ENCODE data around the gene SYNDIG1. TPM values are rescaled to one million over a fixed set of nuclear protein-coding genes. Genes with fewer than 3 reads are reported as not detected.

The SYNDIG1 gene
- total RNA-seq, 1 experiment from 2014 or later = not detected

GRCh38 chr20:24497851-24498250, 28.4 kb downstream of the SYNDIG1 start:
- DNase-seq = no peak
- Mint-ChIP-seq H3K9me3 (ENCODE audit: low read depth, unreplicated experiment) (no peaks in the 10 kb centered on the region), H3K27ac (ENCODE audit: unreplicated experiment) (no peak overlapping the region), H3K4me3 (ENCODE audit: low read depth, unreplicated experiment) (no peak overlapping the region), H3K36me3 (ENCODE audit: insufficient read depth, unreplicated experiment) (no peaks in the 10 kb centered on the region), H3K27me3 (ENCODE audit: unreplicated experiment) (peaks cover 26% of the 10 kb centered on the region), H3K4me1 (ENCODE audit: low read depth, unreplicated experiment) (no peaks in the 10 kb centered on the region)
- CTCF ChIA-PET = no interaction called here
- BruUV-seq (replicated peaks) = no TSS peak
- TF ChIP-seq, protein P1, sequence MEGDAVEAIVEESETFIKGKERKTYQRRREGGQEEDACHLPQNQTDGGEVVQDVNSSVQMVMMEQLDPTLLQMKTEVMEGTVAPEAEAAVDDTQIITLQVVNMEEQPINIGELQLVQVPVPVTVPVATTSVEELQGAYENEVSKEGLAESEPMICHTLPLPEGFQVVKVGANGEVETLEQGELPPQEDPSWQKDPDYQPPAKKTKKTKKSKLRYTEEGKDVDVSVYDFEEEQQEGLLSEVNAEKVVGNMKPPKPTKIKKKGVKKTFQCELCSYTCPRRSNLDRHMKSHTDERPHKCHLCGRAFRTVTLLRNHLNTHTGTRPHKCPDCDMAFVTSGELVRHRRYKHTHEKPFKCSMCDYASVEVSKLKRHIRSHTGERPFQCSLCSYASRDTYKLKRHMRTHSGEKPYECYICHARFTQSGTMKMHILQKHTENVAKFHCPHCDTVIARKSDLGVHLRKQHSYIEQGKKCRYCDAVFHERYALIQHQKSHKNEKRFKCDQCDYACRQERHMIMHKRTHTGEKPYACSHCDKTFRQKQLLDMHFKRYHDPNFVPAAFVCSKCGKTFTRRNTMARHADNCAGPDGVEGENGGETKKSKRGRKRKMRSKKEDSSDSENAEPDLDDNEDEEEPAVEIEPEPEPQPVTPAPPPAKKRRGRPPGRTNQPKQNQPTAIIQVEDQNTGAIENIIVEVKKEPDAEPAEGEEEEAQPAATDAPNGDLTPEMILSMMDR (IDR thresholded peaks at IDR 0.05; ENCODE audit: unreplicated experiment) = no peak
- intact Hi-C loops (cut with micrococcal nuclease; ENCODE audit: unreplicated experiment) = no loop called here

GRCh38 chr20:24498641-24499040, 29.2 kb downstream of the SYNDIG1 start:
- H3K27me3 Mint-ChIP-seq (ENCODE audit: unreplicated experiment) = peaks cover 23% of the 10 kb centered on the region
- intact Hi-C loops (cut with micrococcal nuclease; ENCODE audit: unreplicated experiment) = no loop called here

GRCh38 chr20:24499472-24499871, 30.0 kb downstream of the SYNDIG1 start:
- TF ChIP-seq, protein P1 (IDR thresholded peaks at IDR 0.05; ENCODE audit: unreplicated experiment) = no peak
- no peaks in the 10 kb centered on the region for H3K9me3 Mint-ChIP-seq (ENCODE audit: low read depth, unreplicated experiment)

More at GRCh38 chr20:24498641-24499040, 29.2 kb downstream of the SYNDIG1 start:
- BruUV-seq (replicated peaks) = no TSS peak
- Mint-ChIP-seq H3K27ac (ENCODE audit: unreplicated experiment) (no peak overlapping the region), H3K9me3 (ENCODE audit: low read depth, unreplicated experiment) (no peaks in the 10 kb centered on the region), H3K36me3 (ENCODE audit: insufficient read depth, unreplicated experiment) (no peaks in the 10 kb centered on the region), H3K4me1 (ENCODE audit: low read depth, unreplicated experiment) (no peaks in the 10 kb centered on the region), H3K4me3 (ENCODE audit: low read depth, unreplicated experiment) (no peak overlapping the region)
- CTCF ChIA-PET = no interaction called here
- TF ChIP-seq, protein P1 (IDR thresholded peaks at IDR 0.05; ENCODE audit: unreplicated experiment) = no peak
- no peak for DNase-seq

DNA sequence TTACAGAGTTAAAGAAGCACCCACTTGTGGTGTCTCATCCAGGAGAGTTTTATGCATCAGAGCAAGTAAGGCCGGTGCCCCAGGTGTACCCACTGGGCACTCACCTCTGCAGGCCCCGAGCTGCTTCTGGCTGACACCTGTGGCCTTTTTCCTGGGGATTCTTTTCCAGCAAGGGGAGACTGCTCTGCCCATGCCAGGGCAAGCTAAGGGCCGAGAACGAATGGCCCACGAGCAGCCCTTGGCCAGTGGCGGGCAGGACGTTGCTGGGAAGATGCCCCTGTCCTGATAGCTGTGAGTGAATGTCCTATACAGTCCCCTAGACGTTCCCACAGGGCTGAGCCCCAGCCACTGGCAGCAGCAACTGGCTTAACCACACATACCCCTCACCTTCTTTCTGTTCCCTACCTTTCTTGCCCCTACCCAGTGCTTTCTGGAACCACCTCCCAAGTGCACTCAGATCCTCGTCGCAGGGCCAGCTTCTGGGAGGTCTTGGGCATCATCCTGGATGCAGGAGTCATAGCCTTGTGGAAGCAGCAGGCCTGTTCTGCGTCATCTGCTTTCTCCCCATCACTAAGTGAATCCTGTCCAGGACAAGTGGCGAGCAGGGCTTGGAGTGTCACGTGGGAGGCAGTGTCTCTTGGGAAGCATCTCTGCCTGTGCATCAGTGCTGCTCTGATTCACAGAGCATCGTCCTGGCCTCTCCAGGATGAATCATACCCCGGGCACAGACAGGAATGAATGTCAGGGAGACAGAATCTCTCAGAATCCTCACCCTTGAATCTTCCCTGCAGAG, 32.5 kb downstream of the SYNDIG1 start:
- DNase-seq = no peak
- CTCF ChIA-PET = no interaction called here
- BruUV-seq (replicated peaks) = no TSS peak
- Mint-ChIP-seq H3K36me3 (ENCODE audit: insufficient read depth, unreplicated experiment) (no peaks in the 10 kb centered on the region), H3K27ac (ENCODE audit: unreplicated experiment) (no peak overlapping the region), H3K27me3 (ENCODE audit: unreplicated experiment) (peaks cover 27% of the 10 kb centered on the region), H3K4me1 (ENCODE audit: low read depth, unreplicated experiment) (no peaks in the 10 kb centered on the region), H3K4me3 (ENCODE audit: low read depth, unreplicated experiment) (no peak overlapping the region), H3K9me3 (ENCODE audit: low read depth, unreplicated experiment) (no peaks in the 10 kb centered on the region)
- TF ChIP-seq, protein P1 (IDR thresholded peaks at IDR 0.05; ENCODE audit: unreplicated experiment) = no peak
- intact Hi-C loops (cut with micrococcal nuclease; ENCODE audit: unreplicated experiment) = no loop called here

More at GRCh38 chr20:24499472-24499871, 30.0 kb downstream of the SYNDIG1 start:
- Mint-ChIP-seq H3K36me3 (ENCODE audit: insufficient read depth, unreplicated experiment) (no peaks in the 10 kb centered on the region), H3K27ac (ENCODE audit: unreplicated experiment) (no peak overlapping the region), H3K4me3 (ENCODE audit: low read depth, unreplicated experiment) (no peak overlapping the region), H3K27me3 (ENCODE audit: unreplicated experiment) (peaks cover 19% of the 10 kb centered on the region), H3K4me1 (ENCODE audit: low read depth, unreplicated experiment) (no peaks in the 10 kb centered on the region)
- CTCF ChIA-PET = no interaction called here
- intact Hi-C loops (cut with micrococcal nuclease; ENCODE audit: unreplicated experiment) = no loop called here
- DNase-seq = no peak
- BruUV-seq (replicated peaks) = no TSS peak
